Keratinocyte (primary cell): Measurements from ENCODE around the gene TMEM201. TPM values are rescaled to one million over a fixed set of nuclear protein-coding genes. Genes with fewer than 3 reads are reported as not detected.

Source experiments
- DNase-seq: peaks from one replicate; pipeline ENCODE4 v3.0.0-alpha.2; 2011; ENCODE audit warnings: low read depth, missing footprints, low spot score
- FAIRE-seq: peaks from 2 replicates; lab custom pipeline; 2011; peaks lifted over from hg19 to GRCh38; lab: Jason Lieb, UNC
- H2AFZ ChIP-seq: 2 replicates; pipeline ENCODE4 v1.6.0; 2012; ENCODE audit warnings: low read length, control low read depth, inconsistent platforms; ENCODE audit not compliant: control insufficient read depth
- H3K27ac ChIP-seq: 2 replicates; pipeline ENCODE4 v1.5.1; 2011; ENCODE audit warnings: low read length; ENCODE audit not compliant: control insufficient read depth, insufficient read depth
- H3K27me3 ChIP-seq: 3 replicates; pipeline ENCODE4 v1.6.0; 2011; ENCODE audit warnings: low read length; ENCODE audit not compliant: control insufficient read depth, insufficient read depth; ENCODE audit errors: extremely low read depth
- H3K36me3 ChIP-seq, 2 experiments: 2 replicates in 1 of 2; 3 replicates in 1 of 2; pipeline ENCODE4 v1.5.1; 2011; ENCODE audit warnings: low read length in 2 of 2, mild to moderate bottlenecking in 1 of 2; ENCODE audit not compliant: control insufficient read depth in 2 of 2, insufficient read depth in 2 of 2; ENCODE audit errors: extremely low read depth in 1 of 2
- H3K4me1 ChIP-seq: 3 replicates; pipeline ENCODE4 v1.5.1; 2011; ENCODE audit warnings: low read length; ENCODE audit not compliant: control insufficient read depth, insufficient read depth; ENCODE audit errors: extremely low read depth
- H3K4me2 ChIP-seq: 3 replicates; pipeline ENCODE4 v1.6.0; 2011; ENCODE audit warnings: low read depth, low read length; ENCODE audit not compliant: control insufficient read depth, insufficient read depth; ENCODE audit errors: extremely low read depth
- H3K4me3 ChIP-seq, 3 experiments: fragments of 200-600 bp in 1 of 3; sonication (generic) in 1 of 3; 2 replicates in 2 of 3; 3 replicates in 1 of 3; pipeline ENCODE4 v1.5.1; 2011 to 2016; ENCODE audit warnings: low read length in 3 of 3, mild to moderate bottlenecking in 3 of 3, control low read depth in 2 of 3, inconsistent platforms in 1 of 3, low read depth in 1 of 3, mixed read lengths in 1 of 3, mixed run types in 1 of 3, moderate library complexity in 1 of 3; ENCODE audit not compliant: control insufficient read depth in 2 of 3, insufficient read depth in 2 of 3; ENCODE audit errors: extremely low read depth in 1 of 3
- H3K79me2 ChIP-seq: 2 replicates; pipeline ENCODE4 v1.6.0; 2012; ENCODE audit warnings: low read length; ENCODE audit not compliant: control insufficient read depth, insufficient read depth
- H3K9ac ChIP-seq: 3 replicates; pipeline ENCODE4 v1.6.0; 2011; ENCODE audit warnings: low read length; ENCODE audit not compliant: control insufficient read depth, insufficient read depth; ENCODE audit errors: extremely low read depth
- H3K9me1 ChIP-seq: 3 replicates; pipeline ENCODE4 v1.6.0; 2011; ENCODE audit warnings: low read length; ENCODE audit not compliant: control insufficient read depth, insufficient read depth; ENCODE audit errors: extremely low read depth
- H3K9me3 ChIP-seq: 2 replicates; pipeline ENCODE4 v1.5.1; 2012; ENCODE audit warnings: low read depth, low read length; ENCODE audit not compliant: control insufficient read depth
- H4K20me1 ChIP-seq: 3 replicates; pipeline ENCODE4 v1.6.0; 2011; ENCODE audit warnings: low read length; ENCODE audit not compliant: control insufficient read depth, insufficient read depth; ENCODE audit errors: extremely low read depth
- CTCF ChIP-seq, 3 experiments: IDR thresholded peaks in 1 of 3; conservative IDR thresholded peaks in 1 of 3; optimal IDR thresholded peaks in 1 of 3; 2 replicates in 2 of 3; 3 replicates in 1 of 3; pipeline versions ENCODE3 to v1.5.1; 2011; ENCODE audit warnings: low read length in 3 of 3, mild to moderate bottlenecking in 3 of 3, moderate library complexity in 2 of 3, control low read depth in 1 of 3, inconsistent platforms in 1 of 3; ENCODE audit not compliant: insufficient read depth in 2 of 3; ENCODE audit errors: extremely low read depth in 1 of 3
- EZH2 ChIP-seq: IDR thresholded peaks from one replicate; pipeline ENCODE4 v1.6.1; 2012; ENCODE audit warnings: inconsistent platforms, mild to moderate bottlenecking, low read length, moderate library complexity
- dilution Hi-C: fragments of 300-500 bp; cut with MboI; formaldehyde crosslinking; loops from one replicate; pipeline ENCODE4 v1.7.0; 2020; ENCODE audit warnings: low sequenced_read_pairs; ENCODE audit not compliant: extremely low pct_ligation_motif_present
- polyA plus RNA-seq, 5 experiments: library from polyadenylated mRNA; depleted of rRNA in 3 of 5; stranded (reverse) in 3 of 5; stranded (forward) in 1 of 5; unstranded in 1 of 5; fragments of >200 nt; gene quantifications; 1 replicate in 1 of 5; 2 replicates in 3 of 5; 3 replicates in 1 of 5; pipeline versions ENCODE4 v1.2.1 to v1.2.3, GENCODE V29; 2011 to 2012; ENCODE audit warnings: missing spikeins in 2 of 5, low read depth in 1 of 5, low replicate concordance in 1 of 5

TMEM201 gene
- polyA plus RNA-seq, 1 donor (not counting 4 experiments of a cell fraction or from before 2014, with no cell fraction given) = 1.5 TPM

DNA sequence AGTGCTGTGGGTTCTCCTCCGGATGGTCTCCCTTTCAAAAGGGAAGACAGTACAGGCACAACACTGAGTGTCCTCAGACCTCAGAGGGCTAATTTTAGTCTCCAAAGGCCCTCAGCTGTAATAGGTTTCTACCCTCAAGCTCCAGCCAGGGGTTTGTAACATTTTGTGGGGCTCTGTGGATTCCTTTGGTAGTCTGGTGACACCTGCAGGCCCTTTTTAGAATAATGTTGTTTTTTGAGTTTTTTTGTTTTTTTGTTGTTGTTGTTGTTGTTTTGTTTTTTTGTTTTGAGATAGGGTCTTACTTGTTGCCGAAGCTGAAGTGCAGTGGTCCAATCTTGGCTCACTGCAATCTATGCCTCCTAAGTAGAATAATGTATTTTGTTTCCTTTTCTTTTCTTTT lies 15.0 kb upstream of the TMEM201 start:
- TF ChIP-seq EZH2 = no peak
- TF ChIP-seq CTCF (optimal IDR thresholded peaks at IDR 0.05 in 1 of 3, IDR thresholded peaks at IDR 0.05 in 1 of 3, conservative IDR thresholded peaks at IDR 0.05 in 1 of 3; ENCODE audit: extremely low read depth in 1 of 3, insufficient read depth in 2 of 3, low read length in 3 of 3) = peak in 1 of 3 experiments; percentile 27
- FAIRE-seq (no peak), DNase-seq (no peak)
- no peaks in the 10 kb centered on the region for H3K4me1 ChIP-seq
- H3K79me2 ChIP-seq = no peaks in the 10 kb centered on the region
- no peak overlapping the region for H3K4me2 ChIP-seq
- no peak overlapping the region for H3K4me3 ChIP-seq
- H3K27me3 ChIP-seq = no peaks in the 10 kb centered on the region
- H3K36me3 ChIP-seq = peaks cover 6 to 7% of the 10 kb centered on the region in 2 experiments
- dilution Hi-C loops = no loop called here
- H3K9me3 ChIP-seq = no peaks in the 10 kb centered on the region
- no peaks in the 10 kb centered on the region for H3K9me1 ChIP-seq
- no peak overlapping the region for H3K27ac ChIP-seq
- H2AFZ ChIP-seq = no peak overlapping the region
- no peaks in the 10 kb centered on the region for H4K20me1 ChIP-seq
- no peak overlapping the region for H3K9ac ChIP-seq

DNA sequence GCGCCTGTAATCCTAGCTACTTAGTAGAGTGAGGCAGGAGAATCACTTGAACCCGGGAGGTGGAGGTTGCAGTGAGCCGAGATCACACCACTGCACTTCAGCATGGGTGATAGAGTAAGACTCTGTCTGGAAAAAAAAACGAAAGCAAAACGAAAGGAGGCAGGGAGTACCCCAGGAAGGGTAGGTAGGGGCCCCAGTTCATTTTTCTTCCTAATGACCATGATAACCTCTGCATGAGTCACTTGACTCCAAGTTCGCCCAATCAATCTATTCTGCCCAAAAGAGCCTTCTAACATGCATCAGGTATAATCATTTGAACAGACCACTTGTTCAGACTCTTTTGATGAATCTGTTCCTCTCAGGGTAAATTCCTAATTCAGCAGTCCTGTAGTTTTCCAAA lies 13.2 kb upstream of the TMEM201 start:
- H3K9ac ChIP-seq = no peak overlapping the region

More for the DNA sequence above, 13.2 kb upstream of the TMEM201 start:
- H3K4me3 ChIP-seq = no peak overlapping the region
- no peaks in the 10 kb centered on the region for H3K9me1 ChIP-seq
- no peak overlapping the region for H3K4me2 ChIP-seq
- no peaks in the 10 kb centered on the region for H3K79me2 ChIP-seq
- FAIRE-seq = no peak
- dilution Hi-C loops = no loop called here
- no peaks in the 10 kb centered on the region for H3K27me3 ChIP-seq
- H2AFZ ChIP-seq = no peak overlapping the region
- H3K4me1 ChIP-seq = no peaks in the 10 kb centered on the region
- TF ChIP-seq EZH2 (no peak), CTCF (optimal IDR thresholded peaks at IDR 0.05 in 1 of 3, IDR thresholded peaks at IDR 0.05 in 1 of 3, conservative IDR thresholded peaks at IDR 0.05 in 1 of 3; ENCODE audit: extremely low read depth in 1 of 3, insufficient read depth in 2 of 3, low read length in 3 of 3) (no peak)
- no peak overlapping the region for H3K27ac ChIP-seq
- peaks cover 7 to 8% of the 10 kb centered on the region in 2 experiments for H3K36me3 ChIP-seq
- no peak for DNase-seq
- H4K20me1 ChIP-seq = no peaks in the 10 kb centered on the region
- no peaks in the 10 kb centered on the region for H3K9me3 ChIP-seq
